NCI-H2029 treated with DMSO at 0.1 percent for 48 hours (cell line): ENCODE data around the gene RIMS1.

Experiments
- DNase-seq: peaks from one replicate; lab custom pipeline; 2025; lab: John Stamatoyannopoulos, UW

RIMS1 gene, protein sequence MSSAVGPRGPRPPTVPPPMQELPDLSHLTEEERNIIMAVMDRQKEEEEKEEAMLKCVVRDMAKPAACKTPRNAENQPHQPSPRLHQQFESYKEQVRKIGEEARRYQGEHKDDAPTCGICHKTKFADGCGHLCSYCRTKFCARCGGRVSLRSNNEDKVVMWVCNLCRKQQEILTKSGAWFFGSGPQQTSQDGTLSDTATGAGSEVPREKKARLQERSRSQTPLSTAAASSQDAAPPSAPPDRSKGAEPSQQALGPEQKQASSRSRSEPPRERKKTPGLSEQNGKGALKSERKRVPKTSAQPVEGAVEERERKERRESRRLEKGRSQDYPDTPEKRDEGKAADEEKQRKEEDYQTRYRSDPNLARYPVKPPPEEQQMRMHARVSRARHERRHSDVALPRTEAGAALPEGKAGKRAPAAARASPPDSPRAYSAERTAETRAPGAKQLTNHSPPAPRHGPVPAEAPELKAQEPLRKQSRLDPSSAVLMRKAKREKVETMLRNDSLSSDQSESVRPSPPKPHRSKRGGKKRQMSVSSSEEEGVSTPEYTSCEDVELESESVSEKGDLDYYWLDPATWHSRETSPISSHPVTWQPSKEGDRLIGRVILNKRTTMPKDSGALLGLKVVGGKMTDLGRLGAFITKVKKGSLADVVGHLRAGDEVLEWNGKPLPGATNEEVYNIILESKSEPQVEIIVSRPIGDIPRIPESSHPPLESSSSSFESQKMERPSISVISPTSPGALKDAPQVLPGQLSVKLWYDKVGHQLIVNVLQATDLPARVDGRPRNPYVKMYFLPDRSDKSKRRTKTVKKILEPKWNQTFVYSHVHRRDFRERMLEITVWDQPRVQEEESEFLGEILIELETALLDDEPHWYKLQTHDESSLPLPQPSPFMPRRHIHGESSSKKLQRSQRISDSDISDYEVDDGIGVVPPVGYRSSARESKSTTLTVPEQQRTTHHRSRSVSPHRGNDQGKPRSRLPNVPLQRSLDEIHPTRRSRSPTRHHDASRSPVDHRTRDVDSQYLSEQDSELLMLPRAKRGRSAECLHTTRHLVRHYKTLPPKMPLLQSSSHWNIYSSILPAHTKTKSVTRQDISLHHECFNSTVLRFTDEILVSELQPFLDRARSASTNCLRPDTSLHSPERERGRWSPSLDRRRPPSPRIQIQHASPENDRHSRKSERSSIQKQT (N-terminal part only)

DNA sequence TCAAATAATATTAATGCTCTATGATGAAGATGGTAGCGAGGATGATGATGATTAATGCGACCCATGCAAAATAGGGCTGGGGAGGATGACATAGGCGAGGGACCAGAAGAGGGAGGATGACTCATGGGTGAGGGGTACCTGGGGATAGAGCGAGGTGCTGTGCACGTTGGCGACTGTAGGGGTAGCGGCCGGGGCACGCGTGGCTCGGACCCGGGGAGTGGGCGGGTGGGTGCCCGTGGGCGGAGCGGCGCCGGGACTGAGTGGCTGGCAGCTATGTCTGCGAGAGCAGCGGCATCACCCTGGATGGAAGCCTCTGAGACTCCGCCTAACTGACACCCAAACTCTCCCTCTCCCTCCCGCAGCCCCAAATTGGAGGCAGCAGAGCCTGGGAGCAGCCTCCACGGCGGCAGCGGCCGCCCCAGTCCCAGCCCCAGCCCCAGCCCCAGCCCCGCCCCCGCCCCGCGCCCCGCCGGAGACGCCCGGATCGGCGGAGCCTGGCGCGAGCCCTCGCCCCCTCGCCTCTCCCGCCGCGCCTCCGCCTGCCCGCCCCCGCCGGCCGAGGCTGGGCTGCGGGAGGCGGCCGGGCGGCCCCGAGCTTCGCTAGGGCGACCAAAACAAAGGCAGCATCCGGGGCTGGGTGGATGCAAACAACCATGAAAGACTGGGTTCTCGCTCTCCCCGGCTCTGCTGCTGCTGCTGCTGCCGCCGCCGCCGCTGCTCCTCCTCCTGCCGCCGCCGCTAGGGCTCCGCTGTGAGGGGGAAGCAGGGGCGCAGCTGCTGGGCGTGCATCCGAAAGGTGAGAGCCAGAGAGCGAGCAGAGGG lies at the start of gene RIMS1:
Gene RIMS1, plus strand, starts transcription at position 367 of the 822 bp plus-strand sequence. CDS start 474 bp downstream, outside the sequence.
- DNase-seq, result no peak

DNA sequence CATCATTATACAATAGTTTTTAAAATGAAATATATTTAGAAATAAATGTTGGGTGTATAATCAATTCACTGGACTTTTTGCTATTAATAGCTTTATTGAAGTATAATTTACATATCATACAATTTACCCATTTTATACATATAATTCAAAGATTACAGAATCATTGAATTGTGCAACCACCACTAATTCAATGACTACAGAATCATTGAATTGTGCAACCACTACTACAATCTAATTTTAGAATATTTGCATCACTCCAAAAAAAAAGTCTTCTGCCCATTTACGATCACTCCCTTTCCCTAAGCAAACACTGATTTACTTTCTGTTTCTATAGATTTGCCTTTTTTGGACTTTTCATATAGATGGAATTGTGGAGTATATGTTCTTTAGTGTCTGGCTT lies 35.1 kb upstream of the RIMS1 start:
- DNase-seq, result no peak

DNA sequence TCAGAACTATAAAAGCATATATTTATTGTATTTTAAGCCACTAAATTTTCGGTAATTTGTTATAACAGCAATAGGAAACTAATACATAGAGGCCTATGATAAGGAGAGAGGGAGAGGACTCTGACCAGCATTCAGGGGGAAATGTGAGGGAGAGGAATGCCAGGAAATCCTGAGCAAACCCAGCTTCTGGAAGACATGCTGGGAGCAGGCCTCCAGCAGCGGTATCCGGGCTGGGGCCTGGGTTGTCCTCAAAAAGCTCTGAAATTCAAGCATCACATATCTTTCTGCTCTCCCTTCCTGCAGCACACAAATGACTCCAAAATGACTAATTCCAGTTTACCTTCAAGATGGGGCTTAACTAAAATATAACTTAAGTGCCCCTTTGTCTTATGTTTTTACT lies 33.4 kb upstream of the RIMS1 start:
- no peak for DNase-seq

DNA sequence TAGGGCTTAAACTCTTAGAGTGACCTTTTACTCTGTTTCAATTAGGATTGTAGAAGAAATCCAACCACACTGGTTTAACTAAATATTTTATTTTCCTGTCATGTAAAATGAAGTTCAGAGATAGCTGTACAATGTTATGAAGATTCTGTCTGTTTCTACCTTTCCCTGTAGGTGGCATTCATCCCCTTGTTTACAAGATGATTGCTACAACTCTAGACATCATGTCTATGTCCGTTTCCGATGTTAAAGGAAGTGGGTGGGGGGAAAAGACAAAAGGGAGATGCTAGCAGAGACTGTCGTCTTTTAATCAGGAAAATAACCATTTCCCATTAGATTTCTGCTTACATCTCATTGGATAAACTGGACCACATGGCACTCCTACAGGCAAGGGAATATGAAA lies 30.9 kb upstream of the RIMS1 start:
- DNase-seq, result no peak

DNA sequence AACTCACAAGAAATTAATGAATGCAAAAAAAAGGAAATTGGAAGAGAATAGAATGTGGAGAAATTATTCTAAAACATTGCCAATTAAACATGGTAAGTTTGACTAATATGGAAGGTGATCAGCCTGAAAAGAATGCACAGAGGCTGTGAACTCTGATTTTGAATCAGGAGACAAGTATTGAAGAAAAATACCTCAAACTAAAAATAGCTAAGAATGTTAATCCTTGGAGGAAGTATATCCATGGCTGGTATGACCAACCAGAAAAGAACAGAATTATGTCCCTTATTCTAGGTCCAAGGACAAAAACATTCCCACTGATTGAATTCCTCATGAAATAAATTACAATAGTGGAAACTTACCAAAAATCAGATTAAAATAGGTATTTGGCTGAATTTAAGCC lies 7.3 kb upstream of the RIMS1 start:
- DNase-seq, result no peak

DNA sequence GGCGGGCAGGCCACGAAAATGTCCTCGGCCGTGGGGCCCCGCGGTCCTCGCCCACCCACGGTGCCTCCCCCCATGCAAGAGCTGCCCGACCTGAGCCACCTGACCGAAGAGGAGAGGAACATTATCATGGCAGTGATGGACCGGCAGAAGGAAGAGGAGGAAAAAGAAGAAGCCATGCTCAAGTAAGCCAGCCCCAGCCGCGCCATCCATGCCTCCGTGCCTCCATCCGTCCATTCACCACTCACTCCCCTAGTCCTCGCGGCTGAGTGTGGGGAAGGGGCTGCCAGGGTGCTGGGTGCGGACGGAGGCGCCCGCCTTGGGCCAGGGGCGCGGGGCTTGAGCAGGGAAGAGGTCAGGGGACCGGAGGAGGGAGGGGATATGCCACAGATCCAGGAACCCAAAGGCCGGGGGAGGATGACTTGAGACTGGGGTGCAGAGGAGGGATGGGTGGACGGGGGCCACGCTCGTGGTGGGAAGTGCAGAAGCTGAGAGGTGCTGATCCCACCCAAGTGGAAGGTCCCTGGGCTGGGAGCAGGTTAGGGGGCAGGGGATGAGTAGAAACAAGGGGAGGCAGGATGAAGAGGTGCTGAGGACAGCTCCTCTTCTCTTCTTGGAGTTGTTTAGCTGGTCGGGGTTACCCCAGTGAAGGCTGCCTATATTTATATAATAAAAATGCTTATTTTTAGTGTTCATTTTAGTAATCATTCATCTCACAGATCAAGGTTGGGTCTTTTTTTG lies 825 bp downstream of the RIMS1 start:
- DNase-seq, result no peak

DNA sequence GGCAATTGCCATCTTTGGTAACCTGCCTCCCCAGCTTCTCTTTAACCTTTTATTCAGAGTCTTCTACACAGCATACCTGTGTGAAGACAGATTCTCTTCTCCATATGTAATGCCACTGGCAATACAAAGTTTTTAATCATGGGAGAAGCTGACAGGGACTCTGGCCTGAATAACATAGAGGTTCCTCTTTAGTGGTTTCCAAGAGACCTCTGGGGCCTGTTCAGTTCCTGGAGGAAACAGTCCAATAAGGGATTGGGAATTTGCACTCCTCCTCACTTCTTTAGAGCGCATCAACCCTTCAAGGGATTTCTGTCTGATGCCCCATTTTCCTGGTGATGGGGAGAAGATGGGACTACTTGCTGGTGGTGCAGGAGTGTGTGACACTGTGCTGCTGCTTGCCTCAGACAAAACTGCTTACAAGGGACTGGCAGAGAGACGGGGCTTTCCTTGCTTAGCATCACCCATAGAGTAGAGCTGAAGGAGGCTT lies 1.4 kb downstream of the RIMS1 start:
- no peak for DNase-seq

DNA sequence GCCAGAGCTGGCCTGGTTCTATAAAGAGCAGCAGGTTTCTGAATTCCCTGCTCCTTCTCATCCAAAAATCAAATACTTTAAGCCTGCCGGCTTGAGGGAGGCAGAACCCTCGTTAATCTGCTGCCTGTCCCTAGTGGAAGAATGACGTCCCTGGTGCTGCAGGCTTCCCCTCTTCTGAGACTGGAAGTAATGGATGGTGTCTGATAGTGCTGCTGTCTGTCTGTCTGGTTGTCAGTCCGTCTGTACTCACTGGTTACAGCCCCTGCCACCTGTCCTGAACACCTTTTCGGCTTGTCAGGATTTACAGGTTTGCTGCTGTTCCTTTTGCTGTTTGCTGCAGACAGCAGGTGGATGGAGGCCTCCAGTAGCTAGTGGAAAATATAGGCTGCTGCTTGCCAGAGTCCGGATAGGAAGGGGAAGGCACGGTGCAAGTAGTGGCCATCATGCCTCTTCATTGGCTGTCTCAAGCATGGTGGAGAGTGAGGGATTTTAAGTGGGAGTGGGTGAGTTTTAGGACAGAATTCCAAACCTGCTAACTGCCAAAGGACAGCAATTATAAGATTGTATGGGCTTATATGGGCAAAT lies 2.5 kb downstream of the RIMS1 start:
- DNase-seq, result no peak

DNA sequence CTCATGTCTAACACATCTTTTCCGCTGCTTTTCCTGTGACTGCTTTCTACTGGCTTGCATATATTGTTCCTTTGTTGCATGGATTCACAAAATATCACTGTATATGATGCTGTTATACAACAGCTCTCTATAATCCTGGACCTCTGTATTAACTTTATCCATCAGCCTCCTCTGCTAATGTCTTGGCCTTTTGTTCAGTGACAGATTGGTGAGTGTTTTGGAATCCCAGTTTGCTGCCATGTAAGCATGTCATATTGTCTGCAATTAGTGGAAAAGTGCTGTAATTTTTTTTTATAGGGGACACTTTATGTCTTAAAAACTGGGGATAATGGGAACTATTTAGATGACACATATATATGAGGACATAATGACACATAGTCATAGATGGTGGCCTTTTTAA lies 3.0 kb downstream of the RIMS1 start:
- DNase-seq, result no peak

DNA sequence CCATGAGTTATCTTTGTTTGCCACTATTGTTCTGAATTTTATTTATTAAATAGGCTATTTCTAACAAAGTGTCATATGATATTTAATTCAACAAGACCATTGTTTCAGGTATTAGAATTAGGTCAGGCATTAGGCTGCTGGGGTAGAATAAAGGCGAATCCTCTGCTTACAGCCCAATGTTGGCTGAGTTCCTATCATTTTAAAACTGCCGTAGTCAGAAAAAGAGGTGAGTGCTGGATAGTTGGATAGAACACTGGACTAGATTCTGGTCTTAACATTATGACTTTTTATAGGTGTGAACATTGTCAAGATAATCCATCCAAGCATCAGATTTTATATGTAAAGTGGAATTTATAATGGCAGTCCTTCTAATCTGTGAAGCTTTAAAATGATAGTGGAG lies 6.3 kb downstream of the RIMS1 start:
- DNase-seq, result no peak

DNA sequence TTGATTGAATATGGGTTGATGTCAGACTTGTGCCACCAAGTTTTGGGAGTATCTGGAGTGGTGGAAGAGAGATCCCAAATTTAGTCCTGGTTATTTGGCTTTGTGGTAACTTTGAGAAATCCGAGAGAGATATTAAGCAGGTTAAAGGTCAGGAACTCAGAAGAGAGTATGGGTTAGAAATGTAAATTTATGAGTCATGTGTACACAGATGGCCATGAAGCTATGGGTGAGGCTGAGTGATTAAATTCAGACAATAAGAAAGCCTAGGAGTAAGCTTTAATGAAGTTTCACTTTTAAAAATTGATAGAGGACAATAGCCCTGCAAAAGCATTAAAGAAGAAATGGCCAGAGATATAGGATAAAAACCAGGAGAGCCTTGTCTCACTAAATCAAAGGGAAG lies 14.3 kb downstream of the RIMS1 start:
- DNase-seq, result no peak

DNA sequence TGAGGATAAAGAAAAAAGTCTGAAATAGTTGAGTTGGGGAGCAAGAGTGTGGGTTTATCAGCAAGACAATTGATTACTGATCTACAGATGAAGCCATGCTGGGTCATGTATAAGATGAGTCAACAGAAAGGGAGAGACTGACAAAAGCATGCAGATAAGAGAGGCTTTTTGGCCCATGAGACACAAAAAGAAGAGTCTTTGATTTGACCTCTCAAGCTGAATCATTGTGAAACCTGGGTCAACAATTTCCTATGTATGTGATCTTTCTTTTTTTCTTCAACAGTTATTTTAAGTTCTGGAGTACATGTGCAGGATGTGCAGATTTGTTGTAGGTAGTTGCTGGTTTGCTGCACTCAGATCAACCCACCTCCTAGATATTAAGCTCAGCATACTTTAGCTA lies 15.9 kb downstream of the RIMS1 start:
- no peak for DNase-seq

DNA sequence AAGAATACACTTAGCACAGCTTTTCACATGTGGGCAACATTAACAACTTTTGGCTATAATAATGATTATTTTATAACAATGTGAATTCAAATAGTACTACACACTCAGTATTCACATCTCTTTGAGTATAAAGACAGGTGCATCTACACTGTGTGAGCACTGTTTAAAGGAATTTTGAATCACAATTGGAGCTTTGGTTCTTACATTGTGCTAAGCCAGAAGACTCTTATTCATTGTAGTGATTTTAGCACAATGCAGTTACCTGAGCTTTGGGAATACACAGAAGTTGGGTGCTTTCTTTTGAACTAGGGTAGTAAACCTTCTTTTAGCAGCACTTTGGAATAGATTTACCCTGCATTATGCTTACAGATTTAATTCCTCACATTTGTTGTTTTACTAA lies 20.5 kb downstream of the RIMS1 start:
- no peak for DNase-seq

DNA sequence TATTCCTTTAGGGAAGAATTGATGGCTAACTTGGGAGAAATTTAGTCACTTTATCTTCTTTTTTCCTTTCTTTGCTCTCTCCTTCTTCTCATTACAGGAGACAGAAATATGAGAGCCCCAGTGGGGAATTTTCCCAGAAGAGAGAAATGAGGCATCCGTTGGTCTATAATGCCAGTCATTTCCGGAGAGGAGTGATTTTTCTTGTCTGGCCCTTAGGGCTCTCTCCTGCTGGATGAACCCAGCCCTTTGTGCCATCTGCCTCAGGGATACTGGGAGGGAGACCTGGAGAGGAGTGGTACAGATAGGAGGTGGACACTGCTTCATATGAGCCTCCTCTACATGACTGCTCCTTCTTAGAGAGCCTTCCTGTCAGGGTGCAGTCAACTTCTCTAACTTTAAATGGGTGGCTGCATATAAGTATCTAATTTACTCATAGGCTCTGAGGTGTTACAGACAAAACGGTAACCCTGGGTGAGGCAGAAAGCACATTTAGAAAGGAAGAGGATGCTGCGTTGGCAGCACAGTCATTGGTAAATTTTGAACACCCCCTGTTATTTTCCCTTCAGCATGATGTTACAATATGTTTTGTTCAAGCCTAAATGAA lies 21.9 kb downstream of the RIMS1 start:
- no peak for DNase-seq

DNA sequence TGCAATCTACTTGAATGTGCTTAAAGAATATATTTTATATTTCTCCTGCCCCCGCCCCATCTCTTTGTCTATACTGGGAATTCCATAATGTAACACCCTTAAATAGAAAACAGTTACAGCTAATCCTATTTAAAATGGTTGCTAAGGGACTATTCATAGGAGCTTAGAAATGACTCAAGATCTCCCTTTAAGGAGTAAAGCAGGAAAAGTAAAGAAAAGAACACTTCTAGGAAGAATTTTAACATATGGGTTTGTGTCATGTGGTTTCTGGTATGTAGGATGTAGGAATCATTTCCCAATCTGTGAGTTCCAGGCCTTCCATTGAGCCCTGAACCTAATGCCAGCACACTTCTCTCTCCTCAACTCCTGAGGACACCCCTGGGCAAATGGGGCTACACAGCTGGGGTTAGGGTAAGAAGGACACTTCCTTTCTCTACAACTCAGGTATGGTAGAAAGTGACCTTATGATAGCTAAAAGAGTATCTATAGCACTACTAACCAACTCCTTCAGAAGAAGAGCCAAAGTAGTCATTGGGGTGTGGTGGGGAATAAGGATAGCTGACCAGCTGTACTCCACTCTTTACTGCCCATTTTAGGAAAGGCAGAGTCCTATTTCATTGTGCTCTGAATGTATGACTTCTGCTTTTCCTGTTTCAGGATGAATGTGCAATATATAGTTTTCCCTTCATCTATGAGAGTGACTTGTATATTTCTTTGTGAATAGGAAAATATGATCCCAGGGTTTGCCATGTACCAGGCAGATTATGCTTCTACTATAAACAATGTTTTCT lies 27.3 kb downstream of the RIMS1 start:
- no peak for DNase-seq

DNA sequence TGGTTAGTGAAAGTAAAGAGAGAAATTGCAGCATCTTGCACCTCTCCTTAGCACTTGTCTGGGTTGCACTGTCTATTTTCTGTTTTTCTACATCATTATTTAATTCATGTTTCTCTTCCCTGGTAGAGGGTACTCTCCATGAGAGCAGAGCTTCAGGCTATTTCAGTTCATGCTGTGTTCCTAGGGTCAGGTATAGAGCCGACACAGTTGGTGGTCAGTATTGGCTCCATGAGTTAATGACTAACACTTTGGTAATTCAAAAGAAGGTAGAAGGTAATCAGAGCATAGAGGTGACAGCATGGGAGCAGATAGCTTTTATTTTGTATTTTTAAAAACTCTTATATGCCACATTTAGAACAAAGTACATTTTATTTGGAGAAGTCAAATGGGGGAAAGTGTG lies 42.7 kb downstream of the RIMS1 start:
- no peak for DNase-seq

DNA sequence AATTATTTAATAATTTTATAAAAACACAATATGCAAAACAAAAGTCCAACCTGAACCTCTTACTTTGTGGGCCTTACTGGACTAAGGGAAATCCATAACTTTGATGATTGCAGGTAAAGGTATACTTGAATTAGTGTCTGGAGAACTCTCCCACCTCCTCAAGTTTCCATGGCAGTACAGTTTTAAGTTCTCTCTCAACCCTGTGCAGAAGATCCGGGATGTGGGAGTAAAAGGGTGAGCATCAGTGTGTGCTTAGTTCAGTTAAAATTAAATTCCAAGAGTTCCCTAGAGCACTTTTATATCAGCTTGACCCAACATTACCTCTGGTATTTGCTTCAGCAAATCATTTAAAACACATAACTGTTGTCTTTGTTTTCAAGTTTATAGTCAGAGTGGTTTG lies 47.5 kb downstream of the RIMS1 start:
- DNase-seq, result no peak

DNA sequence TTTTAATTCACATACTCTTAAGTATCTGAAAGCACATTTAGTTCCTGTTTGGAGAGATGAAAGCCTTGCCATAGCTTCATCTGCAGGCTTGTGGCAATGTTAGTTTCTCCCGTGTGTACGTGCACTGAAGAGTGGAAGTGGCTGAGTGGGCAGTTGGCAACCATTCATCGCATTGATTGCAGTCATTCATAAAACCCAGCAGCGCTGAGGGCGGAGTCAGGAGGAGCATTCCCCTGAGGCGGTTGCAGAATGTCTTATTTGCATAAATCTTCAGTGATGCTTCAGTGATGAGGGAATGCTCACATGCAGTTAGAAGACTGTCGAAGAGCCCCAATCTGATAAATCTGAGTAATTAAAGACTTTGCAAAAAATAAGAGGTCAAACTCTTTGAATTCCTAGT lies 79.1 kb downstream of the RIMS1 start:
- DNase-seq, result no peak

DNA sequence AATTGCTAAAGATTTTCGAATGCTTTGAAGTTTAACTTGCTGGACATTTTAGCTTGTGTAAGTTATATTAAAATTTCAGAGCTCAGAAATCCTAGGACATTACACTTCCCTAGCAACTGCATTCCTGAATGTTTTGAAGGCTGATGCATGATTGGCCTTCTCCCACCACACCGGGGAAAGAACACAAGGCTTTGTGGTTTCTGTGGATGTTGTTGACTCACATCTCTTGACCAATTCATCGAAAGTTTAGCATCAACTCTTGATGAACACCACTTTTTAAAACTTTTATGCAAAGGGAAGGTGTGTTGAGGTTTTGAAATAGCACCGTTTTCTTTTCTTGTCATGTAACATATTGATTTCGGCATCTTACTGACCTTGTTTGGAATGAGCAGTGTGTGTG lies 81.1 kb downstream of the RIMS1 start:
- no peak for DNase-seq
